DND-41 (cell line): ENCODE measurements around the gene RECK.

Experiments
- ATAC-seq: fragments of 200-7000 bp; cut with Tn5 transposase; 3 replicates; pipeline ENCODE4 v1.9.1; 2021; ENCODE audit warnings: low read depth; ENCODE audit not compliant: insufficient read depth
- DNase-seq: peaks from one replicate; pipeline ENCODE4 v3.0.0-alpha.2; 2020
- H2AFZ ChIP-seq: 2 replicates; pipeline ENCODE4 v1.6.0; 2012; ENCODE audit warnings: low read depth, low read length
- H3K27ac ChIP-seq: 2 replicates; pipeline ENCODE4 v1.5.1; 2012; ENCODE audit warnings: low read length, inconsistent platforms
- H3K27me3 ChIP-seq: fragments of 200-600 bp; sonication (generic); 2 replicates; pipeline ENCODE4 v1.6.0; 2012; ENCODE audit warnings: low read length, mild to moderate bottlenecking, inconsistent platforms; ENCODE audit not compliant: insufficient read depth, poor library complexity
- H3K36me3 ChIP-seq: 2 replicates; pipeline ENCODE4 v1.5.1; 2012; ENCODE audit warnings: low read length, inconsistent platforms; ENCODE audit not compliant: insufficient read depth
- H3K4me1 ChIP-seq: 2 replicates; pipeline ENCODE4 v1.5.1; 2012; ENCODE audit warnings: mild to moderate bottlenecking, low read length; ENCODE audit not compliant: insufficient read depth
- H3K4me2 ChIP-seq: 2 replicates; pipeline ENCODE4 v1.6.0; 2012; ENCODE audit warnings: mild to moderate bottlenecking, moderate library complexity, low read length, inconsistent platforms; ENCODE audit not compliant: insufficient read depth
- H3K4me3 ChIP-seq, 2 experiments: fragments of 200-600 bp in 1 of 2; shearing (Covaris generic) in 1 of 2; 2 replicates each; pipeline ENCODE4 v1.5.1; 2012 to 2016; ENCODE audit warnings: inconsistent platforms in 2 of 2, low read length in 2 of 2, mild to moderate bottlenecking in 2 of 2, low read depth in 1 of 2, moderate library complexity in 1 of 2
- H3K79me2 ChIP-seq: 2 replicates; pipeline ENCODE4 v1.6.0; 2012; ENCODE audit warnings: low read length, inconsistent platforms; ENCODE audit not compliant: insufficient read depth
- H3K9ac ChIP-seq: 2 replicates; pipeline ENCODE4 v1.6.0; 2012; ENCODE audit warnings: low read depth, mild to moderate bottlenecking, inconsistent platforms, low read length, moderate library complexity
- H3K9me3 ChIP-seq: 2 replicates; pipeline ENCODE4 v1.5.1; 2012; ENCODE audit warnings: low read length, moderate library complexity, mild to moderate bottlenecking, inconsistent platforms; ENCODE audit not compliant: insufficient read depth, severe bottlenecking
- H4K20me1 ChIP-seq: 2 replicates; pipeline ENCODE4 v1.6.0; 2012; ENCODE audit warnings: low read length; ENCODE audit not compliant: insufficient read depth
- CTCF ChIP-seq: IDR thresholded peaks from 2 replicates; pipeline ENCODE4 v1.5.1; 2012; ENCODE audit warnings: borderline replicate concordance, low read length, moderate library complexity, mild to moderate bottlenecking; ENCODE audit not compliant: poor library complexity, severe bottlenecking; ENCODE audit errors: extremely low read depth
- EZH2 ChIP-seq: IDR thresholded peaks from 3 replicates; pipeline ENCODE4 v1.6.1; 2012; ENCODE audit warnings: borderline replicate concordance, low read depth, mild to moderate bottlenecking, moderate library complexity, low read length, inconsistent platforms; ENCODE audit not compliant: severe bottlenecking

Gene RECK

GRCh38 chr9:36091026-36091953 lies 54.6 kb downstream of the RECK start:
- Histone ChIP-seq H2AFZ (no peak overlapping the region), H3K27ac (no peak overlapping the region), H3K27me3 (no peaks in the 10 kb centered on the region), H3K4me1 (no peaks in the 10 kb centered on the region), H4K20me1 (no peaks in the 10 kb centered on the region), H3K4me3 (no peak overlapping the region), H3K4me2 (no peak overlapping the region), H3K9me3 (no peaks in the 10 kb centered on the region), H3K79me2 (no peaks in the 10 kb centered on the region), H3K36me3 (no peaks in the 10 kb centered on the region; the same call in 1 of the 2 replicates), H3K9ac (no peak overlapping the region)
- DNase-seq (no peak), ATAC-seq (no peak)
- TF ChIP-seq EZH2 (no peak), CTCF (no peak)

- TF ChIP-seq EZH2 (no peak), CTCF (no peak)
- no peaks in the 10 kb centered on the region for H3K4me1 ChIP-seq
- H3K79me2 ChIP-seq, result no peaks in the 10 kb centered on the region
- DNase-seq (no peak), ATAC-seq (no peak)
- no peak overlapping the region for H3K4me2 ChIP-seq
- no peak overlapping the region for H2AFZ ChIP-seq
- no peaks in the 10 kb centered on the region for H4K20me1 ChIP-seq
- no peak overlapping the region for H3K27ac ChIP-seq
- H3K9ac ChIP-seq, result no peak overlapping the region
- no peaks in the 10 kb centered on the region for H3K36me3 ChIP-seq
- no peaks in the 10 kb centered on the region for H3K27me3 ChIP-seq
- H3K4me3 ChIP-seq, result no peak overlapping the region
- no peaks in the 10 kb centered on the region for H3K9me3 ChIP-seq
Observed at GRCh38 chr9:36092014-36092413, 55.3 kb downstream of the RECK start.

GRCh38 chr9:36092509-36093215 lies 55.9 kb downstream of the RECK start:
- DNase-seq (peak; percentile 17), ATAC-seq (peak; percentile 40; the same call in 1 of the 3 replicates)
- no peaks in the 10 kb centered on the region for H3K79me2 ChIP-seq
- TF ChIP-seq CTCF (no peak), EZH2 (no peak)
- no peaks in the 10 kb centered on the region for H4K20me1 ChIP-seq
- H3K27me3 ChIP-seq, result no peaks in the 10 kb centered on the region
- no peak overlapping the region for H3K4me3 ChIP-seq
- no peak overlapping the region for H3K9ac ChIP-seq
- no peaks in the 10 kb centered on the region for H3K4me1 ChIP-seq
- no peak overlapping the region for H3K27ac ChIP-seq
- H3K36me3 ChIP-seq, result no peaks in the 10 kb centered on the region
- H3K4me2 ChIP-seq, result no peak overlapping the region
- no peak overlapping the region for H2AFZ ChIP-seq
- H3K9me3 ChIP-seq, result no peaks in the 10 kb centered on the region
